ENCODE data around the gene CRP. TPM values are rescaled to one million over a fixed set of nuclear protein-coding genes. Genes with fewer than 3 reads are reported as not detected.
"Not testable (repeated sequence)": the region's sequence is repeated elsewhere in the genome, so short reads cannot be mapped to it uniquely, and the experiment has no call there.

Gene CRP
- polyA plus RNA-seq, 3 donors, result not detected

DNA sequence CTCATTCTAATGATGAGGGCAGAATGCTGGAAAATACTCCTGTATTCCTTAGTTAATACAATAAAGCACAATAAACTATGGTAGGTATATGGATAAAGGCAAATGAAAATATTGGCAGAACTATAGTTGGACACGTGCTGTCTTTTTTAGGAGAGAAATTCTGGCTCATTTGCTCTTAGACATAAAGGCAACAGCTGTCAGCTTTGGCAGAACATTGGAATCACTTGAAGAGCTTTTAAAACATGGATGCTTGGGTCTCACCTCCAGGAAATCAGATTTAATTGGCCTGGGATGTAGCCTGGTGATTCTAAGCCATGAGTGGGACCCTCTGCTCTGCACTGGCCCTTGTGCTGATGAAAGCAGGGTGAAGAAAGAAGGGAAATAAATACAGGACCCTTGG lies 9.9 kb downstream of the CRP start:
- DNase-seq (ENCODE audit: low read depth in 3 of 3, low spot score in 2 of 3), result no peak

- no peak for DNase-seq (ENCODE audit: low read depth in 3 of 3, low spot score in 2 of 3)
Observed at GRCh38 chr1:159700312-159700711, 14.1 kb downstream of the CRP start.

GRCh38 chr1:159699653-159700052 lies 14.7 kb downstream of the CRP start:
- DNase-seq (ENCODE audit: low read depth in 3 of 3, low spot score in 2 of 3), result no peak

DNA sequence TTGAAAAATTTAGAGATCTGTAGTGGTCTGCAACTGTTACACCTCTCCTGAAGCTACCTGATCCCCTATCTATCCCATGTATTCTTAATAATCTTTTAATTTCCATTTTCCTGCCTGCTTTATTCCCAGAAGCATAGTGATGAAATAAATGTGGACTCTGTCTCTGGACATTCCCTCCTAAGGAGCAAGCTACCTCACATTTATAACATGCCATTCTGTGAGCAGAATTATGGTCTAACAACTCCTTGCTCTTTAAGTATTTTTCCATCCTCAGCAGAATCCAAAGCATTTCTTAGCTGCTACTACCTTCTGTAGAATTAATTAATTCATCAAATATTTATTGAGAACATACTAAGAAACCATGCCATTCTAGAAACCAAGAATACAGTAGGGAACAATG lies 15.1 kb downstream of the CRP start:
- no peak for DNase-seq (ENCODE audit: low read depth in 3 of 3, low spot score in 2 of 3)

GRCh38 chr1:159687511-159687910 lies 26.9 kb downstream of the CRP start:
- no peak for DNase-seq (ENCODE audit: low read depth in 3 of 3, low spot score in 2 of 3)

- DNase-seq (ENCODE audit: low read depth in 3 of 3, low spot score in 2 of 3), result no peak
Observed at GRCh38 chr1:159686599-159687299, 27.6 kb downstream of the CRP start.

- no peak for DNase-seq (ENCODE audit: low read depth in 3 of 3, low spot score in 2 of 3)
Observed at GRCh38 chr1:159678939-159679338, 35.5 kb downstream of the CRP start.

DNA sequence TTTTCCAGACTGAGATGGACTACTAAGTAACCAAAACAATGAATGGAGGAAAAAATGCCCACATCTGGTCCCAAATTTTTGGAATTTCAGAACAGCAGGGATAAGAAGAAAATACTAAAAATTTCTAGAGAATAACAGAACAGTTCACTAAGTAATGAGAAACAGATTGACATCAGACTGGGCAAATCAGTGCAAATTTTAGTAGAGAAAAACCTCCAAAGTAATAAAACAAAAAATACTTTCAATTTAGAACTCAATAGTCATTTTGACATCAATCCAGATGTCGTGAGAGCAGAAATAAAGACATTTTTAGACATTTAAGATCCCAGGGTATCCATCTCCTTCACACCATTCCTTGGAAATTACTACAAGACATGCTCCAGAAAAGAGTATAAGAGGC lies 39.3 kb downstream of the CRP start:
- DNase-seq (ENCODE audit: low read depth in 3 of 3, low spot score in 2 of 3), result no peak

DNA sequence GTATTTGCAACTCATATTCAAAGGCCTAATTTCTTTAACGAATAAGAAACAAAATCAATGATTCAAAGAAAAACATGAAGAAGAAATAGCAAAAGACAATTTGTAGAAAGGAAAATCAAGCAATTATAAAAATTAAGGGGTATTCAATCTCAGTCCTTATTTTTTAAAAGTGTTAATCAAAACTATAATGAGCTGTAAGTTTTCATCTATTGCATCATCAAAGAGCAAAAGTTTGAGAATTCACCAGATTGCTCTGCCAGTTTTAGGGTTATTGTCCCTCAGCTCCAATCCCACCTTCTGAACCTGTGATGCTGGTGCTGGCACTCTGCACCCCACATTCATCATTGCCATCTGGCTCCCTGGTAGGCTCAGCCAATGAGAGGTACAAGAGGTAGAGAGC lies 42.0 kb downstream of the CRP start:
- not testable (repeated sequence) for DNase-seq (ENCODE audit: low read depth in 3 of 3, low spot score in 2 of 3)

DNA sequence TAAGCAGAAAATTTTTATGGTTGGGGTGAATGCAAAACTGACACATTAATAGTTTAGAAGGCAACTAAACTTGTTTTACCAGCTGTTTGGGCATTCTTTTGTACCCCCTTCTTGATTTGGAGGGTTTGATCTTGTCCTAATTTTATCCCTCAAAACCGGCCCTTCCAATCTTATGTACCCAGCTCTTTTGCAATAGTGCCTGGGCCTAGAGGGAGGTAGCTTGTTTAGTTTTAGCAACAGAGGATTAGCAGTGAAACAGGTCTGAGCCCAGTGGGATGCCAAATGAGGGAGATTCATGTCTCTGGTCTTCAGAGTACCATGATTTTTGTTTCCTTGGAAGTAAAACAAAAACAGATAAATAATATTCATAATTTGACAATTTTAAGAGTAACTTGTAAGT lies 45.1 kb downstream of the CRP start:
- DNase-seq (ENCODE audit: low read depth in 3 of 3, low spot score in 2 of 3), result no peak

DNA sequence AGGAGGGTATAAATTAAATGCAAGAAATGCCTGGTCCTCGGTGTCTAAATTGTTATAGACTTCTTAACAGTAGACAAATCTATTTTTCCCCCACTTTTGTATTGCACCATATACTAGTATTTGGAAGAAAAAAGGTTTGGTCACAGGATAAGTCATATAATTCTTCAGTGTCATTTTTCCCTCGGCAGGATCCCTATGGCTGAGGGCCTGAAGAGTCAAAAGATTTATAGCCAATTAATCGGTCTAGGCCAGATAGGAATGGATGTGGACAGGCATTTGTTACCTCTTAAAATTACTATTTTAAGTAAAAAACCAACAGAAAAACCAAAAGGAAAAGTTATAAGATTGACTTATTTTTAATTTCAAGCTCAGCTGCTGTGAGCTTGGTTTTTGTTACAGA lies 45.6 kb downstream of the CRP start:
- DNase-seq (ENCODE audit: low read depth in 3 of 3, low spot score in 2 of 3), result no peak

- DNase-seq (ENCODE audit: low read depth in 3 of 3, low spot score in 2 of 3), result no peak
Observed at GRCh38 chr1:159664247-159664646, 50.1 kb downstream of the CRP start.

DNA sequence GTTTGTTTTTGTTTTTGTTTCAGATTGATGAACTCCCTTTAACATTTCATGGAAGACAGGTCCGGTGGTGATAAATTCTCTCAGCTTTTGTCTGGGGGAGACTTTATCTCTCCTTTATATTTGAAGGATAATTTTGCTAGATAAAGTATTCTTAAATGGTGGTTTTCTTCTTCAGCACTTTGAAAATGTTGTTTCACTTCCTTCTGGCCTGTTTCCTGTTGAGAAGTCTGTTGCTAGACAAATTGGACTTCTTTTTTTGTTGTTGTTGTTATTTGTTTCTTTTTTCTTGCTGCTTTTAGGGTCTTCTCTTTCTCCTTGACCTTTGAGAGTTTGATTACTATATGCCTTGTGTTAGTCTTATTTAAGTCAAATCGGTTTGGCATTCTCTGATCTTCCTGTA lies 50.8 kb downstream of the CRP start:
- no peak for DNase-seq (ENCODE audit: low read depth in 3 of 3, low spot score in 2 of 3)

Other genes starting within 250 kb of the CRP start
- gene OR10J5, start 178.6 kb downstream of the CRP start, polyA plus RNA-seq (ENCODE audit: insufficient read length in 3 of 3), result not detected
- gene APCS, start 126.8 kb downstream of the CRP start, polyA plus RNA-seq (ENCODE audit: insufficient read length in 3 of 3), result not detected
- 10 to 100 TPM; 22.8 to 29.0 (median 23.6) TPM for gene DUSP23, start 66.4 kb upstream of the CRP start, polyA plus RNA-seq (ENCODE audit: insufficient read length in 3 of 3)
- under 1 TPM; 0.08 to 0.65 (median 0.36) TPM for gene FCRL6, start 87.8 kb upstream of the CRP start, polyA plus RNA-seq (ENCODE audit: insufficient read length in 3 of 3)
- 1 to 10 TPM in 1 of 3 donors, under 1 TPM in 2; 0.61 to 1.4 (median 0.78) TPM for gene SLAMF8, start 112.3 kb upstream of the CRP start, polyA plus RNA-seq (ENCODE audit: insufficient read length in 3 of 3)
- gene VSIG8, start 148.1 kb upstream of the CRP start, polyA plus RNA-seq (ENCODE audit: insufficient read length in 3 of 3), result under 1 TPM; 0.36 to 0.93 (median 0.42) TPM
- gene CFAP45, start 185.6 kb upstream of the CRP start, polyA plus RNA-seq (ENCODE audit: insufficient read length in 3 of 3), result 1 to 10 TPM; 3.2 to 4.1 (median 4.1) TPM
- 100 to 1,000 TPM; 116 to 148 (median 133) TPM for gene TAGLN2, start 210.9 kb upstream of the CRP start, polyA plus RNA-seq (ENCODE audit: insufficient read length in 3 of 3)
- 10 to 100 TPM; 10.7 to 11.6 (median 11.5) TPM for gene IGSF9, start 231.0 kb upstream of the CRP start, polyA plus RNA-seq (ENCODE audit: insufficient read length in 3 of 3)
- not detected for gene SLAMF9, start 239.6 kb upstream of the CRP start, polyA plus RNA-seq (ENCODE audit: insufficient read length in 3 of 3)

All from right renal cortex interstitium (tissue), 3 donors.